Neural cell (in vitro differentiated cells): ENCODE data around the gene ITPR2. TPM values are rescaled to one million over a fixed set of nuclear protein-coding genes. Genes with fewer than 3 reads are reported as not detected.

Experiments used
- H2AFZ ChIP-seq: fragments of 200-600, 300-800 bp; sonication (generic), shearing (Covaris generic); 2 replicates; pipeline ENCODE4 v1.6.0; 2014; ENCODE audit warnings: low read depth, mild to moderate bottlenecking, antibody characterized with exemption, low read length, moderate library complexity
- H3F3A ChIP-seq: fragments of 200-600 bp; shearing (Covaris generic); 2 replicates; pipeline ENCODE4 v1.6.1; 2016; ENCODE audit warnings: mild to moderate bottlenecking, moderate library complexity, mixed read lengths, antibody characterized with exemption, low read length; ENCODE audit not compliant: insufficient read depth, poor library complexity, severe bottlenecking
- H3K27ac ChIP-seq: fragments of 200-600, 300-800 bp; sonication (generic), shearing (Covaris generic); 2 replicates; pipeline ENCODE4 v1.5.1; 2014; ENCODE audit warnings: mild to moderate bottlenecking, low read length, moderate library complexity
- H3K27me3 ChIP-seq: fragments of 300-800, 200-600 bp; sonication (generic), shearing (Covaris generic); 2 replicates; pipeline ENCODE4 v1.6.0; 2014; ENCODE audit warnings: mild to moderate bottlenecking, low read depth, low read length, moderate library complexity; ENCODE audit not compliant: insufficient read depth
- H3K36me3 ChIP-seq: fragments of 300-800, 200-600 bp; sonication (generic), shearing (Covaris generic); 2 replicates; pipeline ENCODE4 v1.5.1; 2014; ENCODE audit warnings: mild to moderate bottlenecking, antibody characterized with exemption, low read length, moderate library complexity; ENCODE audit not compliant: insufficient read depth
- H3K4me2 ChIP-seq: fragments of 300-800, 200-600 bp; sonication (generic), shearing (Covaris generic); 2 replicates; pipeline ENCODE4 v1.6.0; 2014; ENCODE audit warnings: mild to moderate bottlenecking, low read length
- H3K4me3 ChIP-seq: fragments of 300-800, 200-600 bp; sonication (generic), shearing (Covaris generic); 2 replicates; pipeline ENCODE4 v1.5.1; 2014; ENCODE audit warnings: mild to moderate bottlenecking, low read length, moderate library complexity
- H3K79me2 ChIP-seq: fragments of 200-600 bp; shearing (Covaris generic); replicated peaks from 2 replicates; pipeline ENCODE4 v1.6.0; 2014; ENCODE audit warnings: mild to moderate bottlenecking, low read length, moderate library complexity; ENCODE audit not compliant: insufficient read depth
- H3K9ac ChIP-seq: fragments of 300-800, 200-600 bp; sonication (generic), shearing (Covaris generic); 2 replicates; pipeline ENCODE4 v1.6.1; 2016; ENCODE audit warnings: mild to moderate bottlenecking, low read length, mixed read lengths
- H3K9me2 ChIP-seq: fragments of 200-600 bp; shearing (Covaris generic); 2 replicates; pipeline ENCODE4 v1.6.1; 2016; ENCODE audit warnings: mild to moderate bottlenecking, low read length, mixed read lengths; ENCODE audit not compliant: insufficient read depth
- H3K9me3 ChIP-seq: fragments of 200-600, 300-800 bp; sonication (generic), shearing (Covaris generic); 2 replicates; pipeline ENCODE4 v1.6.1; 2016; ENCODE audit warnings: mild to moderate bottlenecking, mixed run types, low read length, moderate library complexity, mixed read lengths
- H4K20me1 ChIP-seq: fragments of 200-600 bp; shearing (Covaris generic); 2 replicates; pipeline ENCODE4 v1.6.1; 2016; ENCODE audit warnings: mild to moderate bottlenecking, mixed run types; ENCODE audit not compliant: insufficient read depth
- EP300 ChIP-seq: fragments of 450-650 bp; conservative IDR thresholded peaks from 2 replicates; pipeline ENCODE4 v1.6.1; 2014; ENCODE audit warnings: antibody characterized with exemption, mild to moderate bottlenecking, moderate library complexity; ENCODE audit not compliant: poor library complexity, severe bottlenecking
- EZH2 ChIP-seq: fragments of 200-600, 300-800 bp; shearing (Covaris generic), sonication (generic); IDR thresholded peaks from 2 replicates; pipeline ENCODE4 v1.6.1; 2014; ENCODE audit warnings: antibody characterized with exemption, low read length, borderline replicate concordance, mild to moderate bottlenecking; ENCODE audit not compliant: insufficient read depth, poor library complexity, severe bottlenecking
- MXI1 ChIP-seq: fragments of 450-650 bp; conservative IDR thresholded peaks from 2 replicates; pipeline ENCODE4 v1.6.1; 2014; ENCODE audit warnings: antibody characterized with exemption, mild to moderate bottlenecking; ENCODE audit not compliant: poor library complexity, severe bottlenecking
- POLR2AphosphoS5 ChIP-seq: IDR thresholded peaks from 2 replicates; pipeline ENCODE4 v1.6.1; 2012
- RAD21 ChIP-seq: fragments of 450-650 bp; conservative IDR thresholded peaks from 2 replicates; pipeline ENCODE4 v1.6.1; 2014; ENCODE audit warnings: antibody characterized with exemption, mild to moderate bottlenecking, moderate library complexity
- SMC3 ChIP-seq: fragments of 450-650 bp; conservative IDR thresholded peaks from 2 replicates; pipeline ENCODE4 v1.6.1; 2014; ENCODE audit warnings: antibody characterized with exemption, mild to moderate bottlenecking, moderate library complexity; ENCODE audit not compliant: poor library complexity
- TAF1 ChIP-seq: IDR thresholded peaks from 2 replicates; pipeline ENCODE4 v1.6.1; 2012; ENCODE audit warnings: low read depth
- polyA plus RNA-seq: library from polyadenylated mRNA; depleted of rRNA; stranded (reverse); fragments of >200 nt; gene quantifications from 2 replicates; pipeline ENCODE4 v1.2.3, GENCODE V29; 2014
- TF ChIP-seq, protein P1 (sequence below): IDR thresholded peaks from 2 replicates; pipeline ENCODE4 v1.6.1; 2012; ENCODE audit warnings: borderline replicate concordance
- TF ChIP-seq, protein P2 (sequence below): fragments of 450-650 bp; IDR thresholded peaks from 2 replicates; pipeline ENCODE4 v1.5.1; 2014; ENCODE audit warnings: antibody characterized with exemption, mild to moderate bottlenecking, moderate library complexity; ENCODE audit not compliant: poor library complexity, severe bottlenecking

ITPR2 gene
- polyA plus RNA-seq, 1 donor from 2014 or later = 2.0 TPM

DNA sequence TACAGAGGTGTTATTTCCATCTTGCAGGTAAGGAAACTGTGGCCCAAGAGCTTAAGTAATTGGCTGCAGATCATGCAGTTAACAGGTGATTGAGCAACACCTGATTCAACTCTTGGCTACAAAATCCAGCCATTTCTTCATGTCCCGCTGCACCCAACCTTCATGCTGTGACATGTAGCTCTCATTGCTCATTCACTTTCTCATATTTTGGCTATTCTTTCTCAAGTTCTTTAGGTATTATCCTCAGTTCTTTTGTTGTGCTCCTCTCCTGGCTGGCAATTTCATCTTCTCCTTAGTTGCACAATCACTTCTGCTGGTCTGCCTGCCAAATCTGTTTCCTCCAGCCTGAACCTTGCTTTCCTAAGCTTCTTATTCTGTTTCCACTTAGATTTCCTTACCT, 336.8 kb downstream of the ITPR2 start:
- TF ChIP-seq, protein P1, sequence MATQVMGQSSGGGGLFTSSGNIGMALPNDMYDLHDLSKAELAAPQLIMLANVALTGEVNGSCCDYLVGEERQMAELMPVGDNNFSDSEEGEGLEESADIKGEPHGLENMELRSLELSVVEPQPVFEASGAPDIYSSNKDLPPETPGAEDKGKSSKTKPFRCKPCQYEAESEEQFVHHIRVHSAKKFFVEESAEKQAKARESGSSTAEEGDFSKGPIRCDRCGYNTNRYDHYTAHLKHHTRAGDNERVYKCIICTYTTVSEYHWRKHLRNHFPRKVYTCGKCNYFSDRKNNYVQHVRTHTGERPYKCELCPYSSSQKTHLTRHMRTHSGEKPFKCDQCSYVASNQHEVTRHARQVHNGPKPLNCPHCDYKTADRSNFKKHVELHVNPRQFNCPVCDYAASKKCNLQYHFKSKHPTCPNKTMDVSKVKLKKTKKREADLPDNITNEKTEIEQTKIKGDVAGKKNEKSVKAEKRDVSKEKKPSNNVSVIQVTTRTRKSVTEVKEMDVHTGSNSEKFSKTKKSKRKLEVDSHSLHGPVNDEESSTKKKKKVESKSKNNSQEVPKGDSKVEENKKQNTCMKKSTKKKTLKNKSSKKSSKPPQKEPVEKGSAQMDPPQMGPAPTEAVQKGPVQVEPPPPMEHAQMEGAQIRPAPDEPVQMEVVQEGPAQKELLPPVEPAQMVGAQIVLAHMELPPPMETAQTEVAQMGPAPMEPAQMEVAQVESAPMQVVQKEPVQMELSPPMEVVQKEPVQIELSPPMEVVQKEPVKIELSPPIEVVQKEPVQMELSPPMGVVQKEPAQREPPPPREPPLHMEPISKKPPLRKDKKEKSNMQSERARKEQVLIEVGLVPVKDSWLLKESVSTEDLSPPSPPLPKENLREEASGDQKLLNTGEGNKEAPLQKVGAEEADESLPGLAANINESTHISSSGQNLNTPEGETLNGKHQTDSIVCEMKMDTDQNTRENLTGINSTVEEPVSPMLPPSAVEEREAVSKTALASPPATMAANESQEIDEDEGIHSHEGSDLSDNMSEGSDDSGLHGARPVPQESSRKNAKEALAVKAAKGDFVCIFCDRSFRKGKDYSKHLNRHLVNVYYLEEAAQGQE = no peak
- no peak for TF ChIP-seq TAF1
- TF ChIP-seq EZH2 = no peak
- TF ChIP-seq POLR2AphosphoS5 = no peak
- TF ChIP-seq, protein P2, sequence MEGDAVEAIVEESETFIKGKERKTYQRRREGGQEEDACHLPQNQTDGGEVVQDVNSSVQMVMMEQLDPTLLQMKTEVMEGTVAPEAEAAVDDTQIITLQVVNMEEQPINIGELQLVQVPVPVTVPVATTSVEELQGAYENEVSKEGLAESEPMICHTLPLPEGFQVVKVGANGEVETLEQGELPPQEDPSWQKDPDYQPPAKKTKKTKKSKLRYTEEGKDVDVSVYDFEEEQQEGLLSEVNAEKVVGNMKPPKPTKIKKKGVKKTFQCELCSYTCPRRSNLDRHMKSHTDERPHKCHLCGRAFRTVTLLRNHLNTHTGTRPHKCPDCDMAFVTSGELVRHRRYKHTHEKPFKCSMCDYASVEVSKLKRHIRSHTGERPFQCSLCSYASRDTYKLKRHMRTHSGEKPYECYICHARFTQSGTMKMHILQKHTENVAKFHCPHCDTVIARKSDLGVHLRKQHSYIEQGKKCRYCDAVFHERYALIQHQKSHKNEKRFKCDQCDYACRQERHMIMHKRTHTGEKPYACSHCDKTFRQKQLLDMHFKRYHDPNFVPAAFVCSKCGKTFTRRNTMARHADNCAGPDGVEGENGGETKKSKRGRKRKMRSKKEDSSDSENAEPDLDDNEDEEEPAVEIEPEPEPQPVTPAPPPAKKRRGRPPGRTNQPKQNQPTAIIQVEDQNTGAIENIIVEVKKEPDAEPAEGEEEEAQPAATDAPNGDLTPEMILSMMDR = no peak
- no peak for TF ChIP-seq RAD21
- no peak for TF ChIP-seq EP300
- TF ChIP-seq SMC3 = no peak
- TF ChIP-seq MXI1 = no peak
- H3K27me3 ChIP-seq = no peaks in the 10 kb centered on the region

GRCh38 chr12:26493656-26494055, 339.3 kb downstream of the ITPR2 start:
- no peaks in the 10 kb centered on the region for H3K27me3 ChIP-seq
- H3K4me2 ChIP-seq = no peak overlapping the region
- no peaks in the 10 kb centered on the region for H3K9me2 ChIP-seq
- H3K4me3 ChIP-seq = no peak overlapping the region
- H3K9me3 ChIP-seq = no peaks in the 10 kb centered on the region
- no peaks in the 10 kb centered on the region for H3K79me2 ChIP-seq
- no peaks in the 10 kb centered on the region for H4K20me1 ChIP-seq
- no peaks in the 10 kb centered on the region for H3K36me3 ChIP-seq
- TF ChIP-seq MXI1 (no peak), POLR2AphosphoS5 (no peak)
- H2AFZ ChIP-seq = no peak overlapping the region
- no peaks in the 10 kb centered on the region for H3F3A ChIP-seq
- H3K9ac ChIP-seq = no peak overlapping the region
- H3K27ac ChIP-seq = no peak overlapping the region

More for the DNA sequence above, 336.8 kb downstream of the ITPR2 start:
- Histone ChIP-seq H3K36me3 (no peaks in the 10 kb centered on the region), H3K9ac (no peak overlapping the region), H3K4me3 (no peak overlapping the region), H4K20me1 (no peaks in the 10 kb centered on the region), H3F3A (no peaks in the 10 kb centered on the region), H3K9me3 (no peaks in the 10 kb centered on the region), H2AFZ (no peak overlapping the region), H3K9me2 (no peaks in the 10 kb centered on the region), H3K4me2 (no peak overlapping the region), H3K27ac (no peak overlapping the region), H3K79me2 (no peaks in the 10 kb centered on the region)

DNA sequence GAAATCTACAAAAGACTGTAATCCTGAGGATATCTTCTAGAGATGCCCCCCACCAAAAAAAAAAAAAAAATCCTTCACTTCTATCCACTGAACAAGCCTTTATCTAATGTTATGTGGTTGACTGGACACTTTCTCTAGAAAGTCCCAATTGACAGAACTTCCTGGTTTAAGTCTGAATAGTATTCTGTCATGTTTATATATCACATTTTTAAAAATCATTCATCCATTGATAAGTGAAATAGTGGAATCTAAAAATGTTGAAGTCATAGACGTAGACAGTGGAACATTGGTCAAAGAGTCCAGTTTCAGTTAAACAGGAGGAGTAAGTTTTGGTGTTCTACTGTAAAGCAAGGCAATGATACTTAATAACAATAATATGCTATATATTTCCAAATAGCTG, 340.6 kb downstream of the ITPR2 start:
- H3K79me2 ChIP-seq = no peaks in the 10 kb centered on the region
- no peak overlapping the region for H3K4me3 ChIP-seq
- no peak overlapping the region for H3K9ac ChIP-seq
- no peaks in the 10 kb centered on the region for H3K9me3 ChIP-seq
- no peaks in the 10 kb centered on the region for H3K36me3 ChIP-seq
- no peak overlapping the region for H3K27ac ChIP-seq
- H3K27me3 ChIP-seq = no peaks in the 10 kb centered on the region
- no peak overlapping the region for H3K4me2 ChIP-seq
- no peaks in the 10 kb centered on the region for H3F3A ChIP-seq
- H2AFZ ChIP-seq = no peak overlapping the region
- no peaks in the 10 kb centered on the region for H3K9me2 ChIP-seq
- no peaks in the 10 kb centered on the region for H4K20me1 ChIP-seq
- TF ChIP-seq, protein P1 = no peak
- TF ChIP-seq EZH2 (no peak), RAD21 (no peak), MXI1 (no peak), EP300 (no peak), SMC3 (no peak), TAF1 (no peak), POLR2AphosphoS5 (no peak)
- TF ChIP-seq, protein P2 = no peak
